Gastrocnemius medialis (tissue), 4 donors: ENCODE results near the gene FANCE.

Experiments
- POLR2A ChIP-seq, 2 donors: fragments of 450-650 bp; IDR thresholded peaks; one replicate each; pipeline ENCODE4 v1.6.1; 2017; ENCODE audit warnings: antibody characterized with exemption in 2 of 2, mild to moderate bottlenecking in 2 of 2, moderate library complexity in 2 of 2
- TF ChIP-seq, protein P1 (sequence below), 5 experiments: fragments of 450-650 bp in 3 of 5; fragments of 200-600 bp in 2 of 5; sonication (generic) in 2 of 5; IDR thresholded peaks in 4 of 5; conservative IDR thresholded peaks in 1 of 5; 1 replicate in 4 of 5; 2 replicates in 1 of 5; pipeline ENCODE4 v1.5.1; 2016 to 2019; ENCODE audit warnings: antibody characterized with exemption in 5 of 5, mild to moderate bottlenecking in 3 of 5, moderate library complexity in 3 of 5

DNA sequence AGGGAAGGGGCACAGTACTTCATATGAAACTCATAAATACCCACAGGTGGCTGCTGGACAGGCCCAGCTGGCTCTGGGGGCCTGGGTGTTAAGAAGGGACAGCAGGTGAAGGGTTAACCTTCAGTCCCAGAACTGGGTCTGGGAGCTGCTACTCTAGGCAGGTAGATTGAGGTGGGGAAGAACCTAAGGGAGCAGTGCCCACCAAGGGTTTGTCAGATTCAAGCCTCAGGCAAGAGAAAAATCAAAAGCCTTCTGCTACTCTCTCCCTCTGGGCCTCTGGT, 21.7 kb downstream of the FANCE start:
- TF ChIP-seq, protein P1, sequence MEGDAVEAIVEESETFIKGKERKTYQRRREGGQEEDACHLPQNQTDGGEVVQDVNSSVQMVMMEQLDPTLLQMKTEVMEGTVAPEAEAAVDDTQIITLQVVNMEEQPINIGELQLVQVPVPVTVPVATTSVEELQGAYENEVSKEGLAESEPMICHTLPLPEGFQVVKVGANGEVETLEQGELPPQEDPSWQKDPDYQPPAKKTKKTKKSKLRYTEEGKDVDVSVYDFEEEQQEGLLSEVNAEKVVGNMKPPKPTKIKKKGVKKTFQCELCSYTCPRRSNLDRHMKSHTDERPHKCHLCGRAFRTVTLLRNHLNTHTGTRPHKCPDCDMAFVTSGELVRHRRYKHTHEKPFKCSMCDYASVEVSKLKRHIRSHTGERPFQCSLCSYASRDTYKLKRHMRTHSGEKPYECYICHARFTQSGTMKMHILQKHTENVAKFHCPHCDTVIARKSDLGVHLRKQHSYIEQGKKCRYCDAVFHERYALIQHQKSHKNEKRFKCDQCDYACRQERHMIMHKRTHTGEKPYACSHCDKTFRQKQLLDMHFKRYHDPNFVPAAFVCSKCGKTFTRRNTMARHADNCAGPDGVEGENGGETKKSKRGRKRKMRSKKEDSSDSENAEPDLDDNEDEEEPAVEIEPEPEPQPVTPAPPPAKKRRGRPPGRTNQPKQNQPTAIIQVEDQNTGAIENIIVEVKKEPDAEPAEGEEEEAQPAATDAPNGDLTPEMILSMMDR (IDR thresholded peaks at IDR 0.05 in 4 of 5, conservative IDR thresholded peaks at IDR 0.05 in 1 of 5) = no peak
- no peak for TF ChIP-seq POLR2A (IDR thresholded peaks at IDR 0.05)
